ENCODE measurements around the gene KDM5B. TPM values are rescaled to one million over a fixed set of nuclear protein-coding genes. Genes with fewer than 3 reads are reported as not detected.
A peak's percentile ranks its signal among the peaks of the same experiment; 100 is the strongest.
"Not testable (repeated sequence)": the region's sequence is repeated elsewhere in the genome, so short reads cannot be mapped to it uniquely, and the experiment has no call there.

The KDM5B gene
- total and polyA plus RNA-seq, 5 donors from 2014 or later = 13.7 to 77.7 (median 15.1) TPM

- Histone ChIP-seq H3K36me3 (ENCODE audit: control insufficient read depth, insufficient read depth, low read length) (peaks cover 18% of the 10 kb centered on the region), H3K4me3 (ENCODE audit: low read depth, low read length) (no peak overlapping the region), H3K9me3 (ENCODE audit: control insufficient read depth in 2 of 2, low read length in 2 of 2) (no peaks in the 10 kb centered on the region), H3K27me3 (ENCODE audit: control insufficient read depth, insufficient read depth, low read length) (no peaks in the 10 kb centered on the region), H3K27ac (ENCODE audit: insufficient read depth, low read length, poor library complexity, severe bottlenecking) (no peak overlapping the region), H3K4me1 (ENCODE audit: control insufficient read depth, insufficient read depth, low read length, poor library complexity, severe bottlenecking) (peaks cover 3% of the 10 kb centered on the region)
- ATAC-seq (ENCODE audit: low read depth in 2 of 2) (no peak), DNase-seq (no peak)
- peaks cover 10% of the 10 kb centered on the region for H3K27me3 Mint-ChIP-seq
- H3K36me3 Mint-ChIP-seq = peaks cover 9% of the 10 kb centered on the region
- H3K4me1 Mint-ChIP-seq = peaks cover 2 to 9% (median 6%) of the 10 kb centered on the region in 4 donors
- H3K9me3 Mint-ChIP-seq = no peaks in the 10 kb centered on the region
- H3K27ac Mint-ChIP-seq = peak overlapping the region in 1 of 3 donors; percentile 7
- no peak overlapping the region for H3K4me3 Mint-ChIP-seq
These were observed 84.5 kb downstream of the KDM5B start for GRCh38 chr1:202723708-202724107.

GRCh38 chr1:202723046-202723445 is 85.2 kb downstream of the KDM5B start:
- H3K27me3 Mint-ChIP-seq = peaks cover 10% of the 10 kb centered on the region
- DNase-seq; H3K4me1 ChIP-seq (ENCODE audit: control insufficient read depth, insufficient read depth, low read length, poor library complexity, severe bottlenecking); H3K9me3 ChIP-seq (ENCODE audit: control insufficient read depth in 2 of 2, low read length in 2 of 2); H3K27ac Mint-ChIP-seq; H3K36me3 Mint-ChIP-seq; H3K27ac ChIP-seq (ENCODE audit: insufficient read depth, low read length, poor library complexity, severe bottlenecking); H3K27me3 ChIP-seq (ENCODE audit: control insufficient read depth, insufficient read depth, low read length); H3K9me3 Mint-ChIP-seq; ATAC-seq (ENCODE audit: low read depth in 2 of 2); H3K4me1 Mint-ChIP-seq; H3K4me3 ChIP-seq (ENCODE audit: low read depth, low read length); H3K4me3 Mint-ChIP-seq: not testable (repeated sequence)
- H3K36me3 ChIP-seq (ENCODE audit: control insufficient read depth, insufficient read depth, low read length) = peaks cover 13% of the 10 kb centered on the region

- peaks cover 30% of the 10 kb centered on the region for H3K27me3 Mint-ChIP-seq
- H3K9me3 ChIP-seq (ENCODE audit: control insufficient read depth in 2 of 2, low read length in 2 of 2) = no peaks in the 10 kb centered on the region
- H3K4me3 Mint-ChIP-seq = no peak overlapping the region
- ATAC-seq (ENCODE audit: low read depth in 2 of 2) (no peak), DNase-seq (no peak)
- H3K4me1 ChIP-seq (ENCODE audit: control insufficient read depth, insufficient read depth, low read length, poor library complexity, severe bottlenecking) = peaks cover 3% of the 10 kb centered on the region
- no peak overlapping the region for H3K27ac ChIP-seq (ENCODE audit: insufficient read depth, low read length, poor library complexity, severe bottlenecking)
- H3K4me1 Mint-ChIP-seq = peaks cover 0 to 6% (median 4%) of the 10 kb centered on the region in 4 donors
- no peak overlapping the region for H3K4me3 ChIP-seq (ENCODE audit: low read depth, low read length)
- H3K9me3 Mint-ChIP-seq = peaks cover 0 to 2% (median 0%) of the 10 kb centered on the region in 7 donors
- peaks cover 11% of the 10 kb centered on the region for H3K27me3 ChIP-seq (ENCODE audit: control insufficient read depth, insufficient read depth, low read length)
- H3K27ac Mint-ChIP-seq = no peak overlapping the region
- H3K36me3 Mint-ChIP-seq = no peaks in the 10 kb centered on the region
- H3K36me3 ChIP-seq (ENCODE audit: control insufficient read depth, insufficient read depth, low read length) = no peaks in the 10 kb centered on the region
These were observed 91.6 kb downstream of the KDM5B start for GRCh38 chr1:202716654-202717053.

GRCh38 chr1:202714202-202714601 is 94.0 kb downstream of the KDM5B start:
- not testable (repeated sequence) for H3K36me3 Mint-ChIP-seq; H3K9me3 Mint-ChIP-seq; H3K27ac ChIP-seq (ENCODE audit: insufficient read depth, low read length, poor library complexity, severe bottlenecking); H3K27ac Mint-ChIP-seq; H3K9me3 ChIP-seq (ENCODE audit: control insufficient read depth in 2 of 2, low read length in 2 of 2); H3K4me1 ChIP-seq (ENCODE audit: control insufficient read depth, insufficient read depth, low read length, poor library complexity, severe bottlenecking); ATAC-seq (ENCODE audit: low read depth in 2 of 2); H3K4me3 Mint-ChIP-seq; DNase-seq; H3K4me1 Mint-ChIP-seq; H3K4me3 ChIP-seq (ENCODE audit: low read depth, low read length); H3K36me3 ChIP-seq (ENCODE audit: control insufficient read depth, insufficient read depth, low read length)
- H3K27me3 Mint-ChIP-seq = peaks cover 38% of the 10 kb centered on the region
- peaks cover 19% of the 10 kb centered on the region for H3K27me3 ChIP-seq (ENCODE audit: control insufficient read depth, insufficient read depth, low read length)

GRCh38 chr1:202713110-202713509 is 95.1 kb downstream of the KDM5B start:
- H3K4me3 ChIP-seq (ENCODE audit: low read depth, low read length) = no peak overlapping the region
- H3K27me3 Mint-ChIP-seq = peaks cover 48% of the 10 kb centered on the region
- H3K4me1 Mint-ChIP-seq = peaks cover 0 to 6% (median 0%) of the 10 kb centered on the region in 4 donors
- no peaks in the 10 kb centered on the region for H3K36me3 ChIP-seq (ENCODE audit: control insufficient read depth, insufficient read depth, low read length)
- no peaks in the 10 kb centered on the region for H3K36me3 Mint-ChIP-seq
- H3K27me3 ChIP-seq (ENCODE audit: control insufficient read depth, insufficient read depth, low read length) = peaks cover 28% of the 10 kb centered on the region
- no peak overlapping the region for H3K27ac ChIP-seq (ENCODE audit: insufficient read depth, low read length, poor library complexity, severe bottlenecking)
- DNase-seq (no peak), ATAC-seq (ENCODE audit: low read depth in 2 of 2) (no peak)
- no peak overlapping the region for H3K4me3 Mint-ChIP-seq
- H3K9me3 ChIP-seq (ENCODE audit: control insufficient read depth in 2 of 2, low read length in 2 of 2) = no peaks in the 10 kb centered on the region
- H3K9me3 Mint-ChIP-seq = peaks cover 0 to 2% (median 0%) of the 10 kb centered on the region in 7 donors
- H3K27ac Mint-ChIP-seq = no peak overlapping the region
- peaks cover 4% of the 10 kb centered on the region for H3K4me1 ChIP-seq (ENCODE audit: control insufficient read depth, insufficient read depth, low read length, poor library complexity, severe bottlenecking)

- H3K27ac ChIP-seq (ENCODE audit: insufficient read depth, low read length, poor library complexity, severe bottlenecking) = no peak overlapping the region
- peaks cover 32% of the 10 kb centered on the region for H3K27me3 ChIP-seq (ENCODE audit: control insufficient read depth, insufficient read depth, low read length)
- Mint-ChIP-seq H3K27me3 (peaks cover 58% of the 10 kb centered on the region), H3K36me3 (no peaks in the 10 kb centered on the region), H3K4me3 (no peak overlapping the region), H3K9me3 (peaks cover 0 to 2% (median 0%) of the 10 kb centered on the region in 7 donors), H3K4me1 (peaks cover 0 to 6% (median 0%) of the 10 kb centered on the region in 4 donors), H3K27ac (no peak overlapping the region)
- peaks cover 4% of the 10 kb centered on the region for H3K4me1 ChIP-seq (ENCODE audit: control insufficient read depth, insufficient read depth, low read length, poor library complexity, severe bottlenecking)
- DNase-seq (no peak), ATAC-seq (ENCODE audit: low read depth in 2 of 2) (no peak)
- H3K9me3 ChIP-seq (ENCODE audit: control insufficient read depth in 2 of 2, low read length in 2 of 2) = no peaks in the 10 kb centered on the region
- H3K36me3 ChIP-seq (ENCODE audit: control insufficient read depth, insufficient read depth, low read length) = no peaks in the 10 kb centered on the region
- no peak overlapping the region for H3K4me3 ChIP-seq (ENCODE audit: low read depth, low read length)
These were observed 96.1 kb downstream of the KDM5B start for GRCh38 chr1:202711949-202712635.

- Histone ChIP-seq H3K27me3 (ENCODE audit: control insufficient read depth, insufficient read depth, low read length) (peaks cover 30% of the 10 kb centered on the region), H3K27ac (ENCODE audit: insufficient read depth, low read length, poor library complexity, severe bottlenecking) (no peak within 1 kb of the TSS), H3K9me3 (ENCODE audit: control insufficient read depth in 2 of 2, low read length in 2 of 2) (no peaks in the 10 kb centered on the region), H3K4me1 (ENCODE audit: control insufficient read depth, insufficient read depth, low read length, poor library complexity, severe bottlenecking) (peaks cover 4% of the 10 kb centered on the region), H3K36me3 (ENCODE audit: control insufficient read depth, insufficient read depth, low read length) (no peaks in the 10 kb centered on the region), H3K4me3 (ENCODE audit: low read depth, low read length) (no peak within 1 kb of the TSS)
- peaks cover 74% of the 10 kb centered on the region for H3K27me3 Mint-ChIP-seq
- no peak within 1 kb of the TSS for H3K27ac Mint-ChIP-seq
- DNase-seq (peak in 1 of 3 donors; percentile 23), ATAC-seq (ENCODE audit: low read depth in 2 of 2) (no peak)
- peaks cover 0 to 2% (median 0%) of the 10 kb centered on the region in 7 donors for H3K9me3 Mint-ChIP-seq
- H3K36me3 Mint-ChIP-seq = no peaks in the 10 kb centered on the region
- H3K4me1 Mint-ChIP-seq = peaks cover 0 to 6% (median 0%) of the 10 kb centered on the region in 4 donors
- H3K4me3 Mint-ChIP-seq = peak within 1 kb of the TSS in 1 of 4 donors; percentile 35
These were observed 97.9 kb downstream of the KDM5B start, which contains the start of gene SYT2 for GRCh38 chr1:202710070-202711045. TSS of gene SYT2 (minus strand) at chr1:202710454. CDS start at chr1:202605772, 104,682 bp downstream.
